GM23338 (cell line): ENCODE measurements around the gene RNU6-9. TPM values are rescaled to one million over a fixed set of nuclear protein-coding genes. Genes with fewer than 3 reads are reported as not detected.

Source experiments
- ATAC-seq: fragments of 200-7000 bp; cut with Tn5 transposase; 3 replicates; pipeline ENCODE4 v1.9.1; 2020
- DNase-seq: peaks from one replicate; pipeline ENCODE4 v3.0.0-alpha.2; 2015; ENCODE audit warnings: low spot score
- H2AFZ ChIP-seq: fragments of 200-600 bp; sonication (generic); 2 replicates; pipeline ENCODE4 v1.8.0; 2016; ENCODE audit warnings: antibody characterized with exemption, mild to moderate bottlenecking, moderate library complexity
- H3F3A ChIP-seq: fragments of 200-600 bp; sonication (generic); replicated peaks from 2 replicates; pipeline ENCODE4 v1.8.0; 2017; ENCODE audit warnings: antibody characterized with exemption, mixed run types, low read depth
- H3K27ac ChIP-seq: fragments of 200-600 bp; sonication (generic); 2 replicates; pipeline ENCODE4 v1.6.1; 2016; ENCODE audit warnings: low read depth
- H3K27me3 ChIP-seq: fragments of 200-600 bp; sonication (generic); 2 replicates; pipeline ENCODE4 v1.8.0; 2016; ENCODE audit warnings: mild to moderate bottlenecking, mixed run types, moderate library complexity; ENCODE audit not compliant: insufficient read depth
- H3K36me3 ChIP-seq: fragments of 200-600 bp; sonication (generic); 2 replicates; pipeline ENCODE4 v1.8.0; 2016; ENCODE audit warnings: mild to moderate bottlenecking; ENCODE audit not compliant: insufficient read depth
- H3K4me1 ChIP-seq: fragments of 200-600 bp; sonication (generic); 2 replicates; pipeline ENCODE4 v1.8.0; 2016; ENCODE audit warnings: mild to moderate bottlenecking, moderate library complexity; ENCODE audit not compliant: insufficient read depth
- H3K4me2 ChIP-seq: fragments of 200-600 bp; sonication (generic); 2 replicates; pipeline ENCODE4 v1.7.1; 2017; ENCODE audit warnings: mixed run types
- H3K4me3 ChIP-seq: fragments of 200-600 bp; sonication (generic); 2 replicates; pipeline ENCODE4 v1.6.1; 2016; ENCODE audit warnings: mixed run types
- H3K79me2 ChIP-seq: fragments of 200-600 bp; sonication (generic); replicated peaks from 2 replicates; pipeline ENCODE4 v1.8.0; 2017; ENCODE audit warnings: mild to moderate bottlenecking; ENCODE audit not compliant: insufficient read depth
- H3K9me2 ChIP-seq: fragments of 200-600 bp; sonication (generic); 2 replicates; pipeline ENCODE4 v1.8.0; 2017; ENCODE audit not compliant: insufficient read depth
- H4K20me1 ChIP-seq: fragments of 200-600 bp; sonication (generic); replicated peaks from 2 replicates; pipeline ENCODE4 v1.8.0; 2017; ENCODE audit warnings: mild to moderate bottlenecking; ENCODE audit not compliant: insufficient read depth
- H3K27ac Mint-ChIP-seq: 2 replicates; pipeline ENCODE4 v1.8.0; 2020; ENCODE audit warnings: inconsistent platforms, mild to moderate bottlenecking, moderate library complexity, mixed read lengths
- H3K27me3 Mint-ChIP-seq: 3 replicates; pipeline ENCODE4 v1.8.0; 2022; ENCODE audit warnings: low read depth, mild to moderate bottlenecking, moderate library complexity, mixed read lengths, inconsistent platforms; ENCODE audit not compliant: insufficient read depth, poor library complexity
- H3K36me3 Mint-ChIP-seq: 3 replicates; pipeline ENCODE4 v1.8.0; 2021; ENCODE audit warnings: low read depth, mild to moderate bottlenecking, inconsistent platforms, moderate library complexity, mixed read lengths
- H3K4me1 Mint-ChIP-seq: 3 replicates; pipeline ENCODE4 v1.8.0; 2020; ENCODE audit warnings: mild to moderate bottlenecking, inconsistent platforms, mixed read lengths
- H3K4me3 Mint-ChIP-seq: 3 replicates; pipeline ENCODE4 v1.8.0; 2021; ENCODE audit warnings: moderate library complexity, mild to moderate bottlenecking, inconsistent platforms, mixed read lengths
- H3K9me3 Mint-ChIP-seq: 3 replicates; pipeline ENCODE4 v1.8.0; 2020; ENCODE audit warnings: moderate library complexity, mild to moderate bottlenecking, inconsistent platforms, mixed read lengths
- CREB1 ChIP-seq: fragments of 250-450 bp; sonication (Bioruptor Pico); IDR thresholded peaks from 2 replicates; pipeline ENCODE4 v1.5.0; 2020; ENCODE audit warnings: low read depth, mild to moderate bottlenecking, moderate library complexity
- JUNB ChIP-seq: IDR thresholded peaks from one replicate; pipeline ENCODE4 v1.6.1; 2016; ENCODE audit warnings: antibody characterized with exemption; ENCODE audit not compliant: unreplicated experiment
- POLR2AphosphoS5 ChIP-seq: IDR thresholded peaks from 2 replicates; pipeline ENCODE4 v1.6.1; 2016; ENCODE audit warnings: antibody characterized with exemption, low read depth
- REST ChIP-seq: IDR thresholded peaks from one replicate; pipeline ENCODE4 v1.6.1; 2018; ENCODE audit warnings: antibody characterized with exemption; ENCODE audit not compliant: unreplicated experiment
- STAT1 ChIP-seq: IDR thresholded peaks from one replicate; pipeline ENCODE4 v1.6.1; 2016; ENCODE audit warnings: antibody characterized with exemption; ENCODE audit not compliant: unreplicated experiment
- ZNF114 ChIP-seq: fragments of 250-450 bp; sonication (Bioruptor Pico); IDR thresholded peaks from 2 replicates; pipeline ENCODE4 v1.5.0; 2020; ENCODE audit warnings: mild to moderate bottlenecking, moderate library complexity
- ZNF331 ChIP-seq: fragments of 250-450 bp; sonication (Bioruptor Pico); IDR thresholded peaks from 2 replicates; pipeline ENCODE4 v1.5.0; 2020; ENCODE audit warnings: low read depth, mild to moderate bottlenecking, moderate library complexity
- polyA plus RNA-seq: library from polyadenylated mRNA; unstranded; fragments of >200 nt; fragmentation: Nextera tagmentation; extraction: Ambion mirVana; gene quantifications from 2 replicates; pipeline ENCODE4 v1.2.1, GENCODE V29; 2016
- total RNA-seq: library from RNA; depleted of rRNA; stranded (reverse); fragments of >200 nt; shearing (Covaris generic); gene quantifications from 2 replicates; pipeline ENCODE4 v1.2.3, GENCODE V29; 2014
- TF ChIP-seq, protein P1 (sequence below): fragments of 250-450 bp; sonication (Bioruptor Pico); IDR thresholded peaks from 2 replicates; pipeline ENCODE4 v1.5.0; 2020; ENCODE audit warnings: mild to moderate bottlenecking, moderate library complexity

RNU6-9 gene
- total and polyA plus RNA-seq, 2 experiments from 2014 or later: not detected

DNA sequence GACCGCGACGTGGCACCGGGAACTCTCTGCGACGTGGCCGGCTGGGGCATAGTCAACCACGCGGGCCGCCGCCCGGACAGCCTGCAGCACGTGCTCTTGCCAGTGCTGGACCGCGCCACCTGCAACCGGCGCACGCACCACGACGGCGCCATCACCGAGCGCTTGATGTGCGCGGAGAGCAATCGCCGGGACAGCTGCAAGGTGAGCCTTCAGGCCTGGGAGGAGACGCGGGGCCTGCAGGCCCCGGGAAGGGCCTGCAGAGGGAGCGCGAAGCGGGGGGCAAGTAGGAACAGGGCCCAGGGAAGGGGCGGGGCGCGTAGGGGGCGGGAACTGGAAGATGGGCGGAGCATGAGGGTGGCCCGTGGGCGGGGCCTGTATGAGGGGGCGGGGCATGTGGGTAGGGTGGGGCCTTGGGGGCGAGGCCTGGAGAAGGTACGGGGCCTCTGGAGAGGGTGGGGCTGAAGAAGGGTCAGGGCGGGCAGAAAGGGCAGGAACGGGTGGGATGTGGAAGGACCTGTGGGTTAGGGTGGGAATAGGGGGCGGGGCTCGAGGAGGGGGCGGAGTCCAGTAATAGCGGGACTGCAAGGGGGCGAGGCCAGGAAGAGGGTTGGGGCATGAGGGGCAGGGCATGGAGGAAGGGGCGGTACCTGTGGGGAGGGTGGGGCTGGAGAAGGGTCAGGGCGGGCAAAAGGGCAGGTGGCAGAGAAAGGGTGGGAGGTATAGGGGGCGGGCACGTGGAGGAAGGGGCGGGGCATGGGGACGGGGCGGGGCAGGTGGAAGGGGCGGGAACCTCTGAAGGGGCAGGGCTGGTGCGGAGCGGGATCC lies 31.3 kb upstream of the RNU6-9 start (continued):
- no peak for TF ChIP-seq ZNF114 (CRISPR knock-in tag)

- no peak overlapping the region for H3K27ac ChIP-seq
- no peaks in the 10 kb centered on the region for H3K9me2 ChIP-seq
- H3F3A ChIP-seq: peaks cover 20% of the 10 kb centered on the region
- peak; percentile 33 for ATAC-seq
- H3K36me3 ChIP-seq: no peaks in the 10 kb centered on the region
- H3K27me3 ChIP-seq: peaks cover 28% of the 10 kb centered on the region
- no peaks in the 10 kb centered on the region for H3K79me2 ChIP-seq
- DNase-seq: peak; percentile 95
- Mint-ChIP-seq H3K4me3 (peak overlapping the region; percentile 60; the same call in 2 of the 3 replicates), H3K27ac (no peak overlapping the region; the same call in 1 of the 2 replicates), H3K4me1 (peaks cover 5% of the 10 kb centered on the region), H3K36me3 (peaks cover 7% of the 10 kb centered on the region), H3K27me3 (peaks cover 27% of the 10 kb centered on the region), H3K9me3 (no peaks in the 10 kb centered on the region; the same call in 2 of the 3 replicates)
- no peaks in the 10 kb centered on the region for H3K4me1 ChIP-seq
- TF ChIP-seq STAT1 (peak; percentile 60), POLR2AphosphoS5 (peak; percentile 42), CREB1 (CRISPR knock-in tag) (no peak)
- peak overlapping the region; percentile 56 for H3K4me3 ChIP-seq
- H2AFZ ChIP-seq: 0 out of 2 replicates have a peak overlapping the region, but pooled peaks have one; percentile 63
- H4K20me1 ChIP-seq: peaks cover 9% of the 10 kb centered on the region; the same call in 1 of the 2 replicates
- H3K4me2 ChIP-seq: peak overlapping the region; percentile 79
These were observed 30.5 kb upstream of the RNU6-9 start for GRCh38 chr19:862581-863314.

DNA sequence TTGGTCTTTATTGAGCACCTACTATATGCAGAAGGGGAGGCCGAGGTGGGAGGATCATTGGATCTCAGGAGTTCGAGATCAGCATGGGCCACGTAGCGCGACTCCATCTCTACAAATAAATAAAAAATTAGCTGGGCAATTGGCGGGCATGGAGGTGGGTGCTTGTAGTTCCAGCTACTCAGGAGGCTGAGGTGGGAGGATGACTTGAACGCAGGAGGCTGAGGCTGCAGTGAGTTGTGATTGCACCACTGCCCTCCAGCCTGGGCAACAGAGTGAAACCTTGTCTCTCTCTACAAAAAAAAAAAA lies 30.0 kb upstream of the RNU6-9 start:
- Histone ChIP-seq H3K9me2 (no peaks in the 10 kb centered on the region), H3K4me3 (peak overlapping the region; percentile 56), H3K79me2 (no peaks in the 10 kb centered on the region), H3K27me3 (peaks cover 28% of the 10 kb centered on the region), H3F3A (peaks cover 20% of the 10 kb centered on the region), H3K36me3 (no peaks in the 10 kb centered on the region), H2AFZ (no peak overlapping the region), H3K4me2 (peak overlapping the region; percentile 79), H4K20me1 (peaks cover 9% of the 10 kb centered on the region; the same call in 1 of the 2 replicates), H3K4me1 (no peaks in the 10 kb centered on the region), H3K27ac (no peak overlapping the region)
- Mint-ChIP-seq H3K27ac (no peak overlapping the region), H3K27me3 (peaks cover 27% of the 10 kb centered on the region), H3K9me3 (no peaks in the 10 kb centered on the region; the same call in 2 of the 3 replicates), H3K4me1 (peaks cover 5% of the 10 kb centered on the region), H3K4me3 (no peak overlapping the region), H3K36me3 (peaks cover 7% of the 10 kb centered on the region)
- DNase-seq: no peak
- ATAC-seq: no peak
- no peak for TF ChIP-seq JUNB
- TF ChIP-seq, protein P1, sequence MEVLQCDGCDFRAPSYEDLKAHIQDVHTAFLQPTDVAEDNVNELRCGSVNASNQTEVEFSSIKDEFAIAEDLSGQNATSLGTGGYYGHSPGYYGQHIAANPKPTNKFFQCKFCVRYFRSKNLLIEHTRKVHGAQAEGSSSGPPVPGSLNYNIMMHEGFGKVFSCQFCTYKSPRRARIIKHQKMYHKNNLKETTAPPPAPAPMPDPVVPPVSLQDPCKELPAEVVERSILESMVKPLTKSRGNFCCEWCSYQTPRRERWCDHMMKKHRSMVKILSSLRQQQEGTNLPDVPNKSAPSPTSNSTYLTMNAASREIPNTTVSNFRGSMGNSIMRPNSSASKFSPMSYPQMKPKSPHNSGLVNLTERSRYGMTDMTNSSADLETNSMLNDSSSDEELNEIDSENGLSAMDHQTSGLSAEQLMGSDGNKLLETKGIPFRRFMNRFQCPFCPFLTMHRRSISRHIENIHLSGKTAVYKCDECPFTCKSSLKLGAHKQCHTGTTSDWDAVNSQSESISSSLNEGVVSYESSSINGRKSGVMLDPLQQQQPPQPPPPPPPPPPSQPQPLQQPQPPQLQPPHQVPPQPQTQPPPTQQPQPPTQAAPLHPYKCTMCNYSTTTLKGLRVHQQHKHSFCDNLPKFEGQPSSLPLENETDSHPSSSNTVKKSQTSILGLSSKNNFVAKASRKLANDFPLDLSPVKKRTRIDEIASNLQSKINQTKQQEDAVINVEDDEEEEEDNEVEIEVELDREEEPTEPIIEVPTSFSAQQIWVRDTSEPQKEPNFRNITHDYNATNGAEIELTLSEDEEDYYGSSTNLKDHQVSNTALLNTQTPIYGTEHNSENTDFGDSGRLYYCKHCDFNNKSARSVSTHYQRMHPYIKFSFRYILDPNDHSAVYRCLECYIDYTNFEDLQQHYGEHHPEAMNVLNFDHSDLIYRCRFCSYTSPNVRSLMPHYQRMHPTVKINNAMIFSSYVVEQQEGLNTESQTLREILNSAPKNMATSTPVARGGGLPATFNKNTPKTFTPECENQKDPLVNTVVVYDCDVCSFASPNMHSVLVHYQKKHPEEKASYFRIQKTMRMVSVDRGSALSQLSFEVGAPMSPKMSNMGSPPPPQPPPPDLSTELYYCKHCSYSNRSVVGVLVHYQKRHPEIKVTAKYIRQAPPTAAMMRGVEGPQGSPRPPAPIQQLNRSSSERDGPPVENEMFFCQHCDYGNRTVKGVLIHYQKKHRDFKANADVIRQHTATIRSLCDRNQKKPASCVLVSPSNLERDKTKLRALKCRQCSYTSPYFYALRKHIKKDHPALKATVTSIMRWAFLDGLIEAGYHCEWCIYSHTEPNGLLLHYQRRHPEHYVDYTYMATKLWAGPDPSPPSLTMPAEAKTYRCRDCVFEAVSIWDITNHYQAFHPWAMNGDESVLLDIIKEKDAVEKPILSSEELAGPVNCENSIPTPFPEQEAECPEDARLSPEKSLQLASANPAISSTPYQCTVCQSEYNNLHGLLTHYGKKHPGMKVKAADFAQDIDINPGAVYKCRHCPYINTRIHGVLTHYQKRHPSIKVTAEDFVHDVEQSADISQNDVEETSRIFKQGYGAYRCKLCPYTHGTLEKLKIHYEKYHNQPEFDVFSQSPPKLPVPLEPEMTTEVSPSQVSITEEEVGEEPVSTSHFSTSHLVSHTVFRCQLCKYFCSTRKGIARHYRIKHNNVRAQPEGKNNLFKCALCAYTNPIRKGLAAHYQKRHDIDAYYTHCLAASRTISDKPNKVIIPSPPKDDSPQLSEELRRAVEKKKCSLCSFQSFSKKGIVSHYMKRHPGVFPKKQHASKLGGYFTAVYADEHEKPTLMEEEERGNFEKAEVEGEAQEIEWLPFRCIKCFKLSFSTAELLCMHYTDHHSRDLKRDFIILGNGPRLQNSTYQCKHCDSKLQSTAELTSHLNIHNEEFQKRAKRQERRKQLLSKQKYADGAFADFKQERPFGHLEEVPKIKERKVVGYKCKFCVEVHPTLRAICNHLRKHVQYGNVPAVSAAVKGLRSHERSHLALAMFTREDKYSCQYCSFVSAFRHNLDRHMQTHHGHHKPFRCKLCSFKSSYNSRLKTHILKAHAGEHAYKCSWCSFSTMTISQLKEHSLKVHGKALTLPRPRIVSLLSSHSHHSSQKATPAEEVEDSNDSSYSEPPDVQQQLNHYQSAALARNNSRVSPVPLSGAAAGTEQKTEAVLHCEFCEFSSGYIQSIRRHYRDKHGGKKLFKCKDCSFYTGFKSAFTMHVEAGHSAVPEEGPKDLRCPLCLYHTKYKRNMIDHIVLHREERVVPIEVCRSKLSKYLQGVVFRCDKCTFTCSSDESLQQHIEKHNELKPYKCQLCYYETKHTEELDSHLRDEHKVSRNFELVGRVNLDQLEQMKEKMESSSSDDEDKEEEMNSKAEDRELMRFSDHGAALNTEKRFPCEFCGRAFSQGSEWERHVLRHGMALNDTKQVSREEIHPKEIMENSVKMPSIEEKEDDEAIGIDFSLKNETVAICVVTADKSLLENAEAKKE (CRISPR knock-in tag): no peak
- TF ChIP-seq REST: no peak
- TF ChIP-seq ZNF331 (CRISPR knock-in tag): no peak
- no peak for TF ChIP-seq CREB1 (CRISPR knock-in tag)
